NB4 (cell line): ENCODE results near the gene RIOX2.

Experiments used
- DNase-seq: peaks from one replicate; pipeline ENCODE4 v3.0.0; 2010; ENCODE audit warnings: low read depth
- H3K4me3 ChIP-seq: one replicate; pipeline ENCODE4 v1.5.1; 2011; ENCODE audit warnings: mild to moderate bottlenecking, low read depth, low read length, moderate library complexity
- CTCF ChIP-seq: IDR thresholded peaks from one replicate; pipeline ENCODE4 v1.5.1; 2012; ENCODE audit warnings: low read depth, low read length
- MYC ChIP-seq: IDR thresholded peaks from 2 replicates; pipeline ENCODE4 v1.6.1; 2011; ENCODE audit warnings: low read depth, low read length
- POLR2A ChIP-seq: IDR thresholded peaks from 2 replicates; pipeline ENCODE4 v1.6.1; 2011; ENCODE audit warnings: mild to moderate bottlenecking; ENCODE audit not compliant: insufficient read length; ENCODE audit errors: extremely low read depth
- TF ChIP-seq, protein P1 (sequence below): IDR thresholded peaks from 2 replicates; pipeline ENCODE4 v1.6.1; 2011; ENCODE audit warnings: low read depth, low read length

The RIOX2 gene

GRCh38 chr3:97931218-97931617 lies 41.0 kb downstream of the RIOX2 start:
- H3K4me3 ChIP-seq: no peak overlapping the region
- TF ChIP-seq, protein P1, sequence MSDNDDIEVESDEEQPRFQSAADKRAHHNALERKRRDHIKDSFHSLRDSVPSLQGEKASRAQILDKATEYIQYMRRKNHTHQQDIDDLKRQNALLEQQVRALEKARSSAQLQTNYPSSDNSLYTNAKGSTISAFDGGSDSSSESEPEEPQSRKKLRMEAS: no peak
- TF ChIP-seq MYC (no peak), CTCF (no peak), POLR2A (no peak)

GRCh38 chr3:97930018-97930417 lies 42.2 kb downstream of the RIOX2 start:
- DNase-seq: no peak
- TF ChIP-seq POLR2A (no peak), MYC (no peak), CTCF (no peak)
- TF ChIP-seq, protein P1: no peak
- H3K4me3 ChIP-seq: no peak overlapping the region

More at GRCh38 chr3:97931218-97931617, 41.0 kb downstream of the RIOX2 start:
- DNase-seq: no peak

- H3K4me3 ChIP-seq: no peak overlapping the region
- TF ChIP-seq CTCF (no peak), MYC (no peak), POLR2A (no peak)
- TF ChIP-seq, protein P1: no peak
- DNase-seq: no peak
Observed at GRCh38 chr3:97928986-97929385, 43.2 kb downstream of the RIOX2 start.

DNA sequence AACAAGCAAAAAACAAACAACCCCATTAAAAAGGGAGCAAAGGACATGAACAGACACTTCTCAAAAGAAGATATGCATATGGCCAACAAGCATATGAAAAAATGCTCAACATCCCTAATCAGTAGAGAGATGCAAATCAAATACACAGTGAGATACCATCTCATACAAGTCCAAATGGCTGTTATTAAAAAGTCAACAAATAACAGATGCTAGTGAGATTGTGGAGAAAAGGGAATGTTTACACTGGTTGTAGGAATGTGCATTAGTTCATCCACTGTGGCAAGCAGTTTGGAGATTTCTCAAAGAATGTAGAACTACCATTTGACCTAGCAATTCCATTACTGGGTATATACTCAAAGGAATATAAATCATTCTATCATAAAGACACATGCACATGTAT lies 44.5 kb downstream of the RIOX2 start:
- DNase-seq: no peak

GRCh38 chr3:97917813-97918536 lies 54.3 kb downstream of the RIOX2 start:
- TF ChIP-seq POLR2A (no peak), MYC (no peak), CTCF (no peak)
- TF ChIP-seq, protein P1: no peak
- H3K4me3 ChIP-seq: no peak overlapping the region
- no peak for DNase-seq

More for the DNA sequence above, 44.5 kb downstream of the RIOX2 start:
- no peak overlapping the region for H3K4me3 ChIP-seq
- TF ChIP-seq, protein P1: no peak
- TF ChIP-seq CTCF (no peak), POLR2A (no peak)
